Measurements from ENCODE around the gene RAB40A.

DNA sequence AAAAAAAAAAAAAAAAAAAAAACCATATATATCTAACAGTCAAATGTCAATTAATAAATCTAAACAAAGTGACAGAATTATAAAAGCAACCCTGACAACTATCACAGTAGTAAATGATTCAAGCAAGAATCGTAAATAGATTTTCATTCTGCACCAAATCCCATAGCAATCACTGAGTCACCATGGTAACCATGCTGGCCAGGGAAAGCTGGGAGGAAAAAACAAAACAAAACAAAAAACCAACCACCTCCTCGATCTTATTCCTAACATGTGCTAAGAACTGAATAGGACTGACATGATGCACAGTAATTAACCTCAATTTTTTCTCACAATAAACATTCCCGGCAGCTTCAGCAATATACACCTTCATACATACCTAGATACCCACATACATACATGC is 30.6 kb upstream of the RAB40A start:
- TF ChIP-seq POLR2A (IDR thresholded peaks at IDR 0.05) (no peak), POLR2AphosphoS5 (IDR thresholded peaks at IDR 0.05) (no peak)
- TF ChIP-seq, protein P1, sequence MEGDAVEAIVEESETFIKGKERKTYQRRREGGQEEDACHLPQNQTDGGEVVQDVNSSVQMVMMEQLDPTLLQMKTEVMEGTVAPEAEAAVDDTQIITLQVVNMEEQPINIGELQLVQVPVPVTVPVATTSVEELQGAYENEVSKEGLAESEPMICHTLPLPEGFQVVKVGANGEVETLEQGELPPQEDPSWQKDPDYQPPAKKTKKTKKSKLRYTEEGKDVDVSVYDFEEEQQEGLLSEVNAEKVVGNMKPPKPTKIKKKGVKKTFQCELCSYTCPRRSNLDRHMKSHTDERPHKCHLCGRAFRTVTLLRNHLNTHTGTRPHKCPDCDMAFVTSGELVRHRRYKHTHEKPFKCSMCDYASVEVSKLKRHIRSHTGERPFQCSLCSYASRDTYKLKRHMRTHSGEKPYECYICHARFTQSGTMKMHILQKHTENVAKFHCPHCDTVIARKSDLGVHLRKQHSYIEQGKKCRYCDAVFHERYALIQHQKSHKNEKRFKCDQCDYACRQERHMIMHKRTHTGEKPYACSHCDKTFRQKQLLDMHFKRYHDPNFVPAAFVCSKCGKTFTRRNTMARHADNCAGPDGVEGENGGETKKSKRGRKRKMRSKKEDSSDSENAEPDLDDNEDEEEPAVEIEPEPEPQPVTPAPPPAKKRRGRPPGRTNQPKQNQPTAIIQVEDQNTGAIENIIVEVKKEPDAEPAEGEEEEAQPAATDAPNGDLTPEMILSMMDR (IDR thresholded peaks at IDR 0.05): no peak

All from gastroesophageal sphincter (tissue), 3 donors.